Measurements from ENCODE around the gene ZBTB5. TPM values are rescaled to one million over a fixed set of nuclear protein-coding genes. Genes with fewer than 3 reads are reported as not detected.

ZBTB5 gene
- total and polyA plus RNA-seq, 2 of the 4 experiments (the other 2 are of a cell fraction): 6.3 to 9.1 TPM

GRCh38 chr9:37438359-37438758 is 26.9 kb downstream of the ZBTB5 start:
- no peak overlapping the region for H3K56ac ChIP-seq (ENCODE audit: extremely low read depth, insufficient read depth, low read length)
- CTCF ChIA-PET: no interaction called here
- BruUV-seq (replicated peaks): no TSS peak
- H2AK5ac ChIP-seq (ENCODE audit: low read depth, low read length): no peak overlapping the region
- H4K91ac ChIP-seq (ENCODE audit: insufficient read depth, low read depth, low read length): no peak overlapping the region
- H4K20me1 ChIP-seq (ENCODE audit: insufficient read depth, low read length): peaks cover 22% of the 10 kb centered on the region; the same call in 1 of the 2 replicates
- POLR2A ChIA-PET (ENCODE audit: unreplicated experiment): no interaction called here
- H3K36me3 ChIP-seq (ENCODE audit: control insufficient read depth, insufficient read depth, low read length): peaks cover 65% of the 10 kb centered on the region
- no peak overlapping the region for H2BK5ac ChIP-seq (ENCODE audit: low read depth, low read length, poor library complexity, severe bottlenecking)
- H3K4ac ChIP-seq (ENCODE audit: low read depth, low read length): no peak overlapping the region
- intact Hi-C loops (cut with micrococcal nuclease) (no loop called here), dilution Hi-C loops (cut with HindIII; ENCODE audit: low sequenced_read_pairs, unreplicated experiment) (no loop called here), in situ Hi-C loops (cut with MboI; ENCODE audit: low sequenced_read_pairs) (no loop called here)
- H3K4me1 ChIP-seq (ENCODE audit: control insufficient read depth, insufficient read depth, low read length): peaks cover 9% of the 10 kb centered on the region
- no peak overlapping the region for H3K18ac ChIP-seq (ENCODE audit: low read depth, low read length)
- TF ChIP-seq CHD1 (IDR thresholded peaks at IDR 0.05; ENCODE audit: low read depth, low read length) (no peak), SMC3 (IDR thresholded peaks at IDR 0.05; ENCODE audit: low read depth, low read length) (no peak), MAZ (IDR thresholded peaks at IDR 0.05; ENCODE audit: borderline replicate concordance, low read depth, low read length) (no peak), ELK1 (IDR thresholded peaks at IDR 0.05; ENCODE audit: borderline replicate concordance, low read depth, low read length) (no peak), MXI1 (IDR thresholded peaks at IDR 0.05; ENCODE audit: borderline replicate concordance, low read depth, low read length) (no peak), RAD21 (IDR thresholded peaks at IDR 0.05; ENCODE audit: low read length) (no peak), CEBPB (IDR thresholded peaks at IDR 0.05; ENCODE audit: low read depth, low read length) (no peak), CTCF (conservative IDR thresholded peaks at IDR 0.05; ENCODE audit: low read depth, low read length) (no peak), BHLHE40 (IDR thresholded peaks at IDR 0.05; ENCODE audit: low read depth, low read length) (no peak), FOS (IDR thresholded peaks at IDR 0.05; ENCODE audit: low read depth, low read length) (no peak), RCOR1 (IDR thresholded peaks at IDR 0.05; ENCODE audit: insufficient replicate concordance, low read length) (no peak), USF2 (IDR thresholded peaks at IDR 0.05; ENCODE audit: low read depth, low read length) (no peak), NFE2L2 (IDR thresholded peaks at IDR 0.05; ENCODE audit: low read depth, low read length) (no peak), RFX5 (IDR thresholded peaks at IDR 0.05; ENCODE audit: low read depth, low read length) (no peak), MAFK (IDR thresholded peaks at IDR 0.05; ENCODE audit: low read depth, low read length) (no peak), POLR2A (IDR thresholded peaks at IDR 0.05; ENCODE audit: low read depth, low read length) (no peak)
- no peaks in the 10 kb centered on the region for H3K27me3 ChIP-seq (ENCODE audit: control insufficient read depth, insufficient read depth, low read length)
- H3K27ac ChIP-seq (ENCODE audit: insufficient read depth, low read length): no peak overlapping the region
- WGBS, 2 experiments (ENCODE audit: extremely low coverage in 2 of 2, insufficient read length in 1 of 2): 100% methylated on average over 1 of the region's 3 CpGs; no CpG with 5 or more reads in 1 of the 2 experiments
- ATAC-seq (ENCODE audit: low read depth) (no peak), DNase-seq (no peak)
- H2AK9ac ChIP-seq (replicated peaks; ENCODE audit: low read depth, low read length, poor library complexity): no peak overlapping the region
- H2BK120ac ChIP-seq (ENCODE audit: low read depth, low read length): no peak overlapping the region
- peaks cover 13% of the 10 kb centered on the region for H3K9me1 ChIP-seq (ENCODE audit: insufficient read depth, low read length)
- H2AFZ ChIP-seq (replicated peaks; ENCODE audit: low read length, poor library complexity): no peak overlapping the region
- no peak overlapping the region for H3K9ac ChIP-seq (ENCODE audit: low read depth, low read length)
- H3K23ac ChIP-seq (ENCODE audit: low read depth, low read length): no peak overlapping the region
- peaks cover 60 to 73% of the 10 kb centered on the region in 2 experiments for H3K79me1 ChIP-seq (ENCODE audit: low read depth in 1 of 2, low read length in 2 of 2)
- no peak overlapping the region for H3K14ac ChIP-seq (replicated peaks; ENCODE audit: low read depth, low read length)
- no peak overlapping the region for H3K4me3 ChIP-seq (ENCODE audit: insufficient read depth, low read depth, low read length)
- H4K8ac ChIP-seq (ENCODE audit: low read depth in 2 of 2, low read length in 2 of 2): no peak overlapping the region
- H3K4me2 ChIP-seq (ENCODE audit: low read depth, low read length): no peak overlapping the region
- no peak overlapping the region for H4K5ac ChIP-seq (ENCODE audit: low read depth, low read length)
- no peak overlapping the region for H2BK20ac ChIP-seq (ENCODE audit: low read depth, low read length)
- no peak overlapping the region for H2BK15ac ChIP-seq (ENCODE audit: low read depth, low read length)
- H3K9me3 ChIP-seq (ENCODE audit: control insufficient read depth, insufficient read depth, low read length): no peaks in the 10 kb centered on the region

Measured in IMR-90 (cell line).